H1 (cell line): Measurements from ENCODE around the gene TCIRG1. TPM values are rescaled to one million over a fixed set of nuclear protein-coding genes. Genes with fewer than 3 reads are reported as not detected.

Experiments used
- CTCF ChIP-seq, 3 experiments: IDR thresholded peaks; 1 replicate in 2 of 3; 2 replicates in 1 of 3; pipeline versions ENCODE4 v1.5.1 to v1.6.1; 2011; ENCODE audit warnings: low read length in 3 of 3, mild to moderate bottlenecking in 3 of 3, inconsistent platforms in 2 of 3, low read depth in 1 of 3, moderate library complexity in 1 of 3; ENCODE audit not compliant: insufficient read depth in 1 of 3; ENCODE audit errors: control extremely low read depth in 1 of 3
- JUN ChIP-seq: IDR thresholded peaks from 2 replicates; pipeline ENCODE4 v1.6.1; 2011; ENCODE audit warnings: low read depth, mild to moderate bottlenecking, improper control_type of control experiment, low read length
- NRF1 ChIP-seq: IDR thresholded peaks from 2 replicates; pipeline ENCODE4 v1.6.1; 2011; ENCODE audit warnings: mild to moderate bottlenecking, low read depth, low read length, improper control_type of control experiment
- polyA plus RNA-seq, 7 experiments: library from polyadenylated mRNA; depleted of rRNA in 3 of 7; stranded (reverse) in 5 of 7; unstranded in 2 of 7; fragments of >200 nt in 5 of 7; fragments of 200-250 nt in 2 of 7; gene quantifications; 1 replicate in 5 of 7; 2 replicates in 1 of 7; 4 replicates in 1 of 7; pipeline versions ENCODE4 v1.2.1 to v1.2.3, GENCODE V29; 2011 to 2013; ENCODE audit warnings: missing spikeins in 2 of 7, mixed read lengths in 2 of 7
- total RNA-seq: library from RNA; stranded (reverse); fragmentation: NEBNext Ultra II Directional; extraction: Animal tissue kit (Norgen Biotek cat#: 25700); gene quantifications from 2 replicates; pipeline ENCODE4 v1.2.1, GENCODE V29; 2021
- TF ChIP-seq, protein P1 (sequence below): IDR thresholded peaks from 2 replicates; pipeline ENCODE4 v1.6.1; 2012; ENCODE audit warnings: low read length, inconsistent platforms

The TCIRG1 gene
- total and polyA plus RNA-seq, 2 of the 8 experiments (the other 6 are each of a cell fraction or from before 2014, with no cell fraction given): 25.3 to 39.6 TPM

DNA sequence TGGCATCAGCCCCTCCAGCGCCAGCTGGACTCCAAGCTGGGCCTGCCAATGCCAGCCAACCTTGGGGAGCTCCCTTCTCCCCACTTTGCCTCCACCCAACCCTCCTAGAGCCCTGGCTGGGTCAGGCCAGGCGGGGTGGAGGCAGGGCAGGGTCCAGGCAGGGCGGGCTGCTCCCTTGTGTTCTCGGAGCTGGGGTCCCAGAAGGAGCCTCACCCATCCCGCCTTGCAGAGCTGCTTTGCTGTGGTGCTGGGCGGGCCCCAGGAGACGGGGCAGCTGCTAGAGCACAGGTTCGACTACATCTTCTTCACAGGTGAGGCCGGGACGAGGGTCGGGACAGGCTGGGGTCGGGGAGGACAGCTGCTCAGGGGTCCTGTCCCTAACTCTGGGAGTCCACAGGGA lies 19.3 kb upstream of the TCIRG1 start (continued):
- TF ChIP-seq JUN (no peak), NRF1 (no peak), CTCF (IDR thresholded peaks at IDR 0.05; ENCODE audit: control extremely low read depth in 1 of 3, insufficient read depth in 1 of 3, low read depth in 1 of 3, low read length in 3 of 3) (no peak)
- TF ChIP-seq, protein P1, sequence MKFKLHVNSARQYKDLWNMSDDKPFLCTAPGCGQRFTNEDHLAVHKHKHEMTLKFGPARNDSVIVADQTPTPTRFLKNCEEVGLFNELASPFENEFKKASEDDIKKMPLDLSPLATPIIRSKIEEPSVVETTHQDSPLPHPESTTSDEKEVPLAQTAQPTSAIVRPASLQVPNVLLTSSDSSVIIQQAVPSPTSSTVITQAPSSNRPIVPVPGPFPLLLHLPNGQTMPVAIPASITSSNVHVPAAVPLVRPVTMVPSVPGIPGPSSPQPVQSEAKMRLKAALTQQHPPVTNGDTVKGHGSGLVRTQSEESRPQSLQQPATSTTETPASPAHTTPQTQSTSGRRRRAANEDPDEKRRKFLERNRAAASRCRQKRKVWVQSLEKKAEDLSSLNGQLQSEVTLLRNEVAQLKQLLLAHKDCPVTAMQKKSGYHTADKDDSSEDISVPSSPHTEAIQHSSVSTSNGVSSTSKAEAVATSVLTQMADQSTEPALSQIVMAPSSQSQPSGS: no peak
